Cortex of kidney (tissue), 1 donor: ENCODE results near the gene DIPK2B.

Source experiments
- DNase-seq: peaks from one replicate; lab custom pipeline; 2025; lab: John Stamatoyannopoulos, UW

Gene DIPK2B

GRCh38 chrX:45200741-45201234 is at the start of gene DIPK2B:
TSS of gene DIPK2B (minus strand) at chrX:45200876. CDS start at chrX:45200826, 50 bp downstream.
- no peak for DNase-seq

GRCh38 chrX:45240301-45240700 is 39.6 kb upstream of the DIPK2B start:
- DNase-seq: no peak

- no peak for DNase-seq
Observed at GRCh38 chrX:45238489-45238888, 37.8 kb upstream of the DIPK2B start.

- no peak for DNase-seq
Observed at GRCh38 chrX:45233531-45233930, 32.9 kb upstream of the DIPK2B start.

GRCh38 chrX:45232139-45232538 is 31.5 kb upstream of the DIPK2B start:
- no peak for DNase-seq

- DNase-seq: no peak
Observed at GRCh38 chrX:45230410-45230809, 29.7 kb upstream of the DIPK2B start.

- DNase-seq: no peak
Observed at GRCh38 chrX:45229348-45229747, 28.7 kb upstream of the DIPK2B start.

- DNase-seq: no peak
Observed at GRCh38 chrX:45228126-45228525, 27.4 kb upstream of the DIPK2B start.

- no peak for DNase-seq
Observed at GRCh38 chrX:45208121-45208856, 7.6 kb upstream of the DIPK2B start.

GRCh38 chrX:45202171-45202570 is 1.5 kb upstream of the DIPK2B start:
- no peak for DNase-seq

- no peak for DNase-seq
Observed at GRCh38 chrX:45198706-45199105, 2.0 kb downstream of the DIPK2B start.

GRCh38 chrX:45198301-45198700 is 2.4 kb downstream of the DIPK2B start:
- no peak for DNase-seq

- DNase-seq: no peak
Observed at GRCh38 chrX:45196701-45197100, 4.0 kb downstream of the DIPK2B start.

GRCh38 chrX:45191820-45192409 is 8.8 kb downstream of the DIPK2B start:
- no peak for DNase-seq

- no peak for DNase-seq
Observed at GRCh38 chrX:45191383-45191782, 9.3 kb downstream of the DIPK2B start.

- no peak for DNase-seq
Observed at GRCh38 chrX:45187731-45188130, 12.9 kb downstream of the DIPK2B start.

- no peak for DNase-seq
Observed at GRCh38 chrX:45186643-45187026, 14.0 kb downstream of the DIPK2B start.

GRCh38 chrX:45184211-45184610 is 16.5 kb downstream of the DIPK2B start:
- no peak for DNase-seq

- DNase-seq: no peak
Observed at GRCh38 chrX:45172890-45173289, 27.8 kb downstream of the DIPK2B start.

GRCh38 chrX:45166781-45167180 is 33.9 kb downstream of the DIPK2B start:
- no peak for DNase-seq

- DNase-seq: no peak
Observed at GRCh38 chrX:45165726-45166125, 35.0 kb downstream of the DIPK2B start.

- no peak for DNase-seq
Observed at GRCh38 chrX:45164995-45165394, 35.7 kb downstream of the DIPK2B start.

- DNase-seq: no peak
Observed at GRCh38 chrX:45164021-45164621, 36.6 kb downstream of the DIPK2B start.
